ENCODE measurements around the gene DERL3.

DNA sequence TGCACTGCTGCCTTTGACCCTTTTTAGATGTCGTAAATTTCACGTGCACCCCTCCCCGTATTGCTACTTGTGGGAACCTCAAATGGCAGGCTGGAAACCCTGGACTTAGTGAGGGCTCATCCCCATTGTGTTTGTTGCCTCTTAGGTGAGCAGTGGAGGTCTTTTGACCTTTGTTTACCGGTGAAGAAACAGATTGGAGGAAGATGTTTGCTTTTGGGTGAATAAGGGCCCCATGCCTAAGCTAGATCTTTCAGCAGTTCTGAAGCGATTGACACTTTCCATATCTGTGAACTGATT lies 51.3 kb downstream of the DERL3 start:
- TF ChIP-seq EZH2 (IDR thresholded peaks at IDR 0.05; ENCODE audit: insufficient read depth, poor library complexity, severe bottlenecking) (no peak), EZH2phosphoT487 (IDR thresholded peaks at IDR 0.05; ENCODE audit: insufficient read depth, low read depth) (no peak)

Measured in GM23248 (cell line).